Measurements from ENCODE around the gene SLC25A23.

DNA sequence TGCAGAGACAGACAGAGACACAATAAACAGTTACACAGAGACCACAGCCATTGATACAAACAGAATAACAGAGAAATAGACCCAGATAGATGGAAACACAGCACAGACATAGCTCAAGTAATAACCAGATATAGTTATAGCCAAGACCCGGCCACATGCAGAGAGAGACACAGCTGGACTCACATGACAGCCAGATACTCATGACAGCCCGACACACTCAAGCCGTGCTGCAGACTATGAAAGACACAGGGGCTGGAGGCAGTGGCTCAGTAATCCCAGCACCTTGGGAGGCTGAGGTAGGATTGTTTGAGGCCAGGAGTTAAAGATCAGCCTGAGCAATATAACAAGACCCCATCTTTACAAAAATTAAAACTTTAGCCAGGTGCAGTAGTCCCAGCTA is 23.6 kb upstream of the SLC25A23 start:
- TF ChIP-seq, protein P1, sequence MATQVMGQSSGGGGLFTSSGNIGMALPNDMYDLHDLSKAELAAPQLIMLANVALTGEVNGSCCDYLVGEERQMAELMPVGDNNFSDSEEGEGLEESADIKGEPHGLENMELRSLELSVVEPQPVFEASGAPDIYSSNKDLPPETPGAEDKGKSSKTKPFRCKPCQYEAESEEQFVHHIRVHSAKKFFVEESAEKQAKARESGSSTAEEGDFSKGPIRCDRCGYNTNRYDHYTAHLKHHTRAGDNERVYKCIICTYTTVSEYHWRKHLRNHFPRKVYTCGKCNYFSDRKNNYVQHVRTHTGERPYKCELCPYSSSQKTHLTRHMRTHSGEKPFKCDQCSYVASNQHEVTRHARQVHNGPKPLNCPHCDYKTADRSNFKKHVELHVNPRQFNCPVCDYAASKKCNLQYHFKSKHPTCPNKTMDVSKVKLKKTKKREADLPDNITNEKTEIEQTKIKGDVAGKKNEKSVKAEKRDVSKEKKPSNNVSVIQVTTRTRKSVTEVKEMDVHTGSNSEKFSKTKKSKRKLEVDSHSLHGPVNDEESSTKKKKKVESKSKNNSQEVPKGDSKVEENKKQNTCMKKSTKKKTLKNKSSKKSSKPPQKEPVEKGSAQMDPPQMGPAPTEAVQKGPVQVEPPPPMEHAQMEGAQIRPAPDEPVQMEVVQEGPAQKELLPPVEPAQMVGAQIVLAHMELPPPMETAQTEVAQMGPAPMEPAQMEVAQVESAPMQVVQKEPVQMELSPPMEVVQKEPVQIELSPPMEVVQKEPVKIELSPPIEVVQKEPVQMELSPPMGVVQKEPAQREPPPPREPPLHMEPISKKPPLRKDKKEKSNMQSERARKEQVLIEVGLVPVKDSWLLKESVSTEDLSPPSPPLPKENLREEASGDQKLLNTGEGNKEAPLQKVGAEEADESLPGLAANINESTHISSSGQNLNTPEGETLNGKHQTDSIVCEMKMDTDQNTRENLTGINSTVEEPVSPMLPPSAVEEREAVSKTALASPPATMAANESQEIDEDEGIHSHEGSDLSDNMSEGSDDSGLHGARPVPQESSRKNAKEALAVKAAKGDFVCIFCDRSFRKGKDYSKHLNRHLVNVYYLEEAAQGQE (IDR thresholded peaks at IDR 0.05; ENCODE audit: insufficient read depth in 1 of 2, low read depth in 2 of 2, low read length in 2 of 2): no peak
- TF ChIP-seq TAF1 (IDR thresholded peaks at IDR 0.05; ENCODE audit: borderline replicate concordance, insufficient read depth, low read length) (no peak), POLR2AphosphoS5 (IDR thresholded peaks at IDR 0.05; ENCODE audit: low read depth, low read length) (no peak)

Measured in PFSK-1 (cell line).